Esophagus mucosa (tissue), 1 donor: ENCODE measurements around the gene IL1RL1. TPM values are rescaled to one million over a fixed set of nuclear protein-coding genes. Genes with fewer than 3 reads are reported as not detected.
"Not testable (repeated sequence)": the region's sequence is repeated elsewhere in the genome, so short reads cannot be mapped to it uniquely, and the experiment has no call there.

Source experiments
- ATAC-seq: fragments of 200-7000 bp; cut with Tn5 transposase; one replicate; pipeline ENCODE4 v1.9.1; 2020
- total RNA-seq: library from RNA; stranded (reverse); gene quantifications from one replicate; pipeline ENCODE4 v1.2.4, GENCODE V29; 2023
- donor health status: DM: yes; HTN: yes; CAD: no.

IL1RL1 gene
- total RNA-seq, 1 donor from 2014 or later: 2.8 TPM

GRCh38 chr2:102294802-102295489 is 16.4 kb upstream of the IL1RL1 start:
- ATAC-seq: peak; percentile 52

DNA sequence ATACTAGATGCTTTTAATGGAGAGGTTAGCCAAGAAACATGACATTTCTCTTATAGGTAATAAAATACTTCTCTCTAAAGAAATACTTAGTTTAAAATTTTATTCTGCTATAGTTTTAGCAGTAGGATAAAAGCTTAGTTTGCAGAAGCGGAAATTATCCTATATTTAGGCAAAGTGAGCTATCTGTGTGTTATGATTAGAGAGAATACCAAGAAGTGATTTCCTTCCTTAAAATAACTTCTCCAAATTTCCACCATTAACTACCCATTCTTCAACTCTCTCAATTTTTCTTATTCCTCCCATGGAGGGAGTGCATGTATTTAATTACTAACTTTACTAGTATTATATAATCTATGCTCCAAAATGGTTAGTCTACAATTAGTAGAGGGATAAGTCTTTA is 15.8 kb upstream of the IL1RL1 start:
- ATAC-seq: no peak

DNA sequence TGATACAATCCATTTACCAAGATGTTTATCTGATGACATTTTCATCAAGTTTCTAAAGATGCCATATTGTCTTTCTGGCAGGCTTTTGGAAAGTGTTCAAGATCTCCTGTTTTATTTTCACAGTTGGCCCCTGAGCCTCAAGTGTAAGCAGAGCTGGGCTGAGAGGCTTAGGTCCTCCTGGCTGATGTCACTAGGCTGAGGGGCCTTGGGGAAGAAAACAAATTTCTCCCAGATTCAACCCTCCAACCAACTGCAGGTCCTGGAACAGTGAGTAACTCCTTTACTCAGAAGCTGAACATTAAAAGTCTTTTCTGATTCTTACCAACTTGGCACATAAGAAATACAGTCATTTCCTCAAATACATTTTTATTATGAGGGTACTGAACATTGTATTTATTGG is 14.9 kb upstream of the IL1RL1 start:
- no peak for ATAC-seq

- no peak for ATAC-seq
These were observed 13.5 kb upstream of the IL1RL1 start for GRCh38 chr2:102297891-102298290.

GRCh38 chr2:102301867-102302362 is 9.4 kb upstream of the IL1RL1 start:
- peak; percentile 54 for ATAC-seq

- ATAC-seq: no peak
These were observed 8.9 kb upstream of the IL1RL1 start for GRCh38 chr2:102302458-102302857.

- ATAC-seq: no peak
These were observed 7.8 kb upstream of the IL1RL1 start for GRCh38 chr2:102303589-102303988.

DNA sequence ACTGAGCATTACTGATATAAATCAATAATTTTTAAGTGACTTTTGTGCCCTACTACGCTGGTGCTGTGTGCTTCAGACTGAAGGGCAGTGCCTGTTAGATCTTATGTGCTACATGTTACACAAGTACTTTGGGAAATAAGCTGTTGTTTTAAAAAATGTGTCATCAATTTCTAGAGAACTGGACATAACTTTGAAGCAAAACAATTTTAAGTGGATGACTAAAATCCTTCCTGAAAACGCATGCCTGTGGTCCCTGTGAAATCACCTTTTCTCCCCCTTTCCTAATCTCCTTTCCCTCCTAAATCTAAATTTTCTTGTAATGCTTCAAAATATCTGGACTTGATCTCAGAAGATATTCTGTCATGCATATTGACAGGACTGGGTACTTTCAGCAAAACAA is 7.1 kb upstream of the IL1RL1 start:
- ATAC-seq: no peak

GRCh38 chr2:102304711-102305611 is 6.4 kb upstream of the IL1RL1 start:
- ATAC-seq: no peak

DNA sequence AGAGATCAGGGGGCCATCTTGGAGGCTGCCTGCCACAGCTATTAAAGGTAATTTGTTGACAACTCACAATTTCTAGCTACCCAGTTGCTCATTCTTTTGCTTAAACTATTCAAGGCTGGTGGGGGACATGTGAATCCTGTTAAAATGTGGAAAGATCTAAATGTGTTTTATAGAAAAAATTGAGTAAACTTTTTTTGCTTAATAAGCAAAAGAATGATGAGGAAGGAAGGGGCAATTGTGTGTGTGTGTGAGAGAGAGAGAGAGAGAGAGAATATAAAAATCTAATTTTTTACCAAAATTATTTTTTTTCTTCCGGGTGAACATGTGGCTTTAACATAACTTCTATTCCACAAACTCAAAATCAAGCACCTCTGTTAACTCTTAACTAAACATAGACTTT is 5.2 kb upstream of the IL1RL1 start:
- no peak for ATAC-seq

- ATAC-seq: peak; percentile 66
These were observed 1.7 kb downstream of the IL1RL1 start for GRCh38 chr2:102313025-102313424.

GRCh38 chr2:102313471-102313870 is 2.1 kb downstream of the IL1RL1 start:
- no peak for ATAC-seq

- ATAC-seq: no peak
These were observed 2.6 kb downstream of the IL1RL1 start for GRCh38 chr2:102313950-102314349.

GRCh38 chr2:102315921-102316320 is 4.6 kb downstream of the IL1RL1 start:
- ATAC-seq: no peak

DNA sequence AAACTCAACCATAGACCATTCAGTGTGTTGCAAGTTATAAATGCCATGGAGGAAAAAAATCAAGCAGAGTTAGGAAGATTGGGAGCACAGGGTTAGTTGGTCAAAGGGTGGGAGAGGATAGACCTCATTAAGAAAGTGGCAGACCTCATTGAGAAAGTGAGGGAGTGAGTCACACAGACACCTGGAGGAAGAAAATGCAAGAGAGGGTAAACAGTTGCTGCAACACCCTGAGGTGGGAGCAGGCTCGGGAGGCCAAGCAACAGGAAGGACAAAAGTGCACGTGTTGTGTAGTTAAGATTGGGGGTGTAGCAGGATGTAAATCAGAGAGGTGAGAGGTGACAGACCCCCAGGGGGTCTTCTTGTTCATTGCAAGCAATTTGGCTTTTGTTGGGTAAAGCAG is 6.4 kb downstream of the IL1RL1 start:
- no peak for ATAC-seq

DNA sequence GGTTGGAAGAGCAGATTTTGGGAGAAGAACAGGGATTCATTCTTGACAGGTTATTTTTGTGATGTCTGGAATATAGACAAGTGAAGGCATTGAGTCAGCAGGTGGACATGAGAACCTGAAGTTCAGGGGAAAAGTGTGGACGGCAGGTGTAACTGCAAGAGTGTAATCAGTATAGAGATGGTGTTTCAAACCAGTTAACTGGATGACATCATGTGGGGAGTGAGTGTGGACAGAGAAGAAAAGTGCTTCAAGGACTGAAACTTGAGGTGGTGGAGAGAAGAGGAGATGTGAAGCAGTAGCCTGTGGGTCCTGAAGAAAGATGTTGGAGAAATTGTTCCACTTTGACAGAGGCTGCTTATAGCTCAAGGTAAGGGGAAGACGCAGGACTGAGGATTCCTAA is 7.1 kb downstream of the IL1RL1 start:
- ATAC-seq: no peak

DNA sequence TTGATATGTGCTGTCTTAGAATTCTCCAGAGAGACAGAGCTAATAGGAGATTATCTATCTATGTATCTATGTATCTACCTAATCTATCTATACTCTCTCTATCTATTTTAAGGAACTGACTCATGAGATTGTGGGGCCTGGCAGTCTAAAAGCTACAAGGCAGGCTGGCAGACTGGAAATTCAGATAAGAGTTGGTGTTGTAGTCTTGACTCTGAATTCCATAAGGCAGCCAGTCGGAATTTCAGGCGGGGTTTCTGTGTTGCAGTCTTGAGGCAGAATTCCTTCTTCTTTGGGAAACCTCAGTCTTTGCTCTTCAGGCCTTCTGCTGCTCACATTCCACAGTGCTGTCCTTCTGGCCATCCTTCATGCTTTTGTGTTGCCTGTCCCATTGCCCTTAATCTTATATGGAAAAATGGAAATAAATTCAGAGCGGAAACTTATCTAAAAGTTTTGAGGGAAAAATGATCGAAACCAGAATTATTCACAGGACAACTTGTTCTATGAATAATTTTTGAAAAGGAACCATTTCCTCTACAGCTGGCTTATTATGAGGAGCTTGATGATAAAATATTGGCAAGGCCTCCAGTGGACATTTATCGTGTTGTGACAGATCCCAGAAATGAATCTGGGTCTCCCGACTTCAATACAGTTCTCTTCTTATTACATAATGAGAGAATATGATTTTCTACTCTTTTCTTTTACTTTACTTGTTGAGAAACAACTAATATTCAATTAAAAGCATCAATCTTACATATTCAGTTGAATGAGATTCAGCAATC is 10.8 kb downstream of the IL1RL1 start:
- ATAC-seq: no peak

DNA sequence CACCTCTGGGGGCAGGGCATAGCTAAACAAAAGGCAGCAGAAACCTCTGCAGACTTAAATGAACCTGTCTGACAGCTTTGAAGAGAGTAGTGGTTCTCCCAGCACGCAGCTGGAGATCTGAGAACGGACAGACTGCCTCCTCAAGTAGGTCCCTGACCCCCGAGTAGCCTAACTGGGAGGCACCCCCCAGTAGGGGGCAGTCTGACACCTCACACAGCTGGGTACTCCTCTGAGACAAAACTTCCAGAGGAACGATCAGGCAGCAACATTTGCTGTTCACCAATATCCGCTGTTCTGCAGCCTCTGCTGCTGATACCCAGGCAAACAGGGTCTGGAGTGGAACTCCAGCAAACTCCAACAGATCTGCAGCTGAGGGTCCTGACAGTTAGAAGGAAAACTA is 13.6 kb downstream of the IL1RL1 start:
- not testable (repeated sequence) for ATAC-seq

DNA sequence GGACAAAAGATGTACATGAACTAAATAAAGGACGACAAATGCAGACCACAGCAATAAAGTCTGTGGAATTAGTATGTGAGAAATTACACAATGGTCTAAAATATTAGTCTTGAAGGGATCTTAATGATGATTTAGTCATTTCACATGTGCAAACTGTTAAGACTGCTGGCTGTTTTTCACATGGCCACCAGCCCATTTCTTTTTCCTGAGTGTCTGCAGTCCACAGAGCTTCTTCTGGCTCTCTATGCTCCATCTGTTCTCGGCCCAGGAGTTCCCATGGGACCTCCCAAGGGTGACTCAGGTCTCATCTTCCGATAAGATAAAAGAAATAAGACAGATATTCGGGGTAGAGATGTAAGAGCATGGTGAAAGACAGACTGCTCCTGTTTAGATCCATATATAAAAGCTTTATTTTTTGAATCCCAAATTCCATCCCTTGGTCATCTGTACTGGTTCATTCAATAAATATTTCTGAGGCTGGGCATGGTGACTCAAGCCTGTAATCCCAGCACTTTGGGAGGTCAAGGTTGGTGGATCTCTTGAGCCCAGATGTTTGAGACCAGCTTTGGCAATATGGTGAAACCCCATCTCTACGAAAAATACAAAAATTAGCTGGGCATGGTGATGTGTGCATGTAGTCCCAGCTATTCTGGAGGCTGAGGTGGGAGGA is 20.1 kb downstream of the IL1RL1 start:
- no peak for ATAC-seq

- ATAC-seq: no peak
These were observed 23.1 kb downstream of the IL1RL1 start for GRCh38 chr2:102334486-102334885.

- no peak for ATAC-seq
These were observed 24.6 kb downstream of the IL1RL1 start for GRCh38 chr2:102335871-102336366.

DNA sequence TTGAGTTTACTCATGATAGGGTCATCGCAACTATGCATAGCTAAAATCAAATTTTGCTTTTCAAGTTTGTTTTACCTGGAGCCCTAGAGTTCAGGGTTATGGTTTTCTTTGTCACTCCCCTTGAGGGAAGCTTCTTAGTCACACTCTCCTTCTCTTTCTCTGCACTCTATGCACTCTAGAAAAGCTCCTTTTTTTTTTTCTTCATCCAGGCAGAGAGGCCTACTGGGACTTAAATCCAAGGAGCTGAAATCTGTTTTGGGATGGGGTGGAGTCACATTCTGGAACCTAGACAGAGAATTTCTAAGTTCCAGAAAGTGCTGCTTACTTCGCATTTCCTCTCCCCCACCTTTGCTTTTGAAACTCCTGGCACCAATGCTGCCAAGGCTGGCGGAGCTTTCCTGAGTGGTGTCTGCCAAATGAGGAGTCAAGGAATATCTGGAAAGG is 25.2 kb downstream of the IL1RL1 start:
- ATAC-seq: peak; percentile 71
